Loucy (cell line): ENCODE measurements around the gene SBF2.
A peak's percentile ranks its signal among the peaks of the same experiment; 100 is the strongest.
"Not testable (repeated sequence)": the region's sequence is repeated elsewhere in the genome, so short reads cannot be mapped to it uniquely, and the experiment has no call there.

Experiments used
- H2AFZ ChIP-seq: fragments of 200-600 bp; sonication (generic); 2 replicates; pipeline ENCODE4 v1.6.0; 2016; ENCODE audit warnings: antibody characterized with exemption, mild to moderate bottlenecking, low read length, moderate library complexity
- H3F3A ChIP-seq: fragments of 200-600 bp; 2 replicates; pipeline ENCODE4 v1.6.0; 2016; ENCODE audit warnings: antibody characterized with exemption, low read depth, mild to moderate bottlenecking
- H3K27me3 ChIP-seq: fragments of 200-600 bp; sonication (generic); 2 replicates; pipeline ENCODE4 v1.6.1; 2014; ENCODE audit warnings: low read length, mild to moderate bottlenecking; ENCODE audit not compliant: insufficient read depth, poor library complexity, severe bottlenecking
- H3K36me3 ChIP-seq: fragments of 200-600 bp; sonication (generic); 2 replicates; pipeline ENCODE4 v1.6.1; 2016; ENCODE audit warnings: low read length; ENCODE audit not compliant: insufficient read depth
- H3K4me1 ChIP-seq: fragments of 200-600 bp; sonication (generic); 2 replicates; pipeline ENCODE4 v1.5.1; 2014; ENCODE audit warnings: low read length, mild to moderate bottlenecking; ENCODE audit not compliant: insufficient read depth, poor library complexity, severe bottlenecking
- H3K4me2 ChIP-seq: fragments of 200-600 bp; sonication (generic); 2 replicates; pipeline ENCODE4 v1.6.0; 2014; ENCODE audit warnings: antibody characterized with exemption, low read length, low read depth, mild to moderate bottlenecking; ENCODE audit not compliant: poor library complexity, severe bottlenecking
- H3K4me3 ChIP-seq: fragments of 200-600 bp; sonication (generic); 2 replicates; pipeline ENCODE4 v1.5.1; 2014; ENCODE audit warnings: low read length, mild to moderate bottlenecking, mixed read lengths; ENCODE audit not compliant: poor library complexity, severe bottlenecking
- H3K79me2 ChIP-seq: fragments of 200-600 bp; sonication (generic); 2 replicates; pipeline ENCODE4 v1.6.1; 2014; ENCODE audit warnings: low read length; ENCODE audit not compliant: insufficient read depth
- H3K9ac ChIP-seq: fragments of 200-600 bp; sonication (generic); 2 replicates; pipeline ENCODE4 v1.6.0; 2014; ENCODE audit warnings: mild to moderate bottlenecking, low read depth, low read length, moderate library complexity; ENCODE audit not compliant: poor library complexity, severe bottlenecking
- H3K9me2 ChIP-seq: fragments of 200-600 bp; sonication (generic); replicated peaks from 2 replicates; pipeline ENCODE4 v1.6.1; 2016; ENCODE audit warnings: low read depth, low read length, mixed read lengths
- H3K9me3 ChIP-seq: fragments of 200-600 bp; sonication (generic); 2 replicates; pipeline ENCODE4 v1.6.1; 2014; ENCODE audit warnings: mild to moderate bottlenecking, antibody characterized with exemption, low read length, low read depth; ENCODE audit not compliant: insufficient read depth
- H4K20me1 ChIP-seq: fragments of 200-600 bp; sonication (generic); 2 replicates; pipeline ENCODE4 v1.6.0; 2014; ENCODE audit warnings: antibody characterized with exemption, low read length, mild to moderate bottlenecking; ENCODE audit not compliant: insufficient read depth, poor library complexity, severe bottlenecking
- EZH2phosphoT487 ChIP-seq: fragments of 200-600 bp; IDR thresholded peaks from 2 replicates; pipeline ENCODE4 v1.6.1; 2018; ENCODE audit warnings: antibody characterized with exemption, mild to moderate bottlenecking, moderate library complexity, borderline replicate concordance
- TF ChIP-seq, protein P1 (sequence below): fragments of 200-600 bp; sonication (generic); conservative IDR thresholded peaks from 2 replicates; pipeline ENCODE4 v1.5.1; 2014; ENCODE audit warnings: mild to moderate bottlenecking, antibody characterized with exemption, low read length

SBF2 gene

DNA sequence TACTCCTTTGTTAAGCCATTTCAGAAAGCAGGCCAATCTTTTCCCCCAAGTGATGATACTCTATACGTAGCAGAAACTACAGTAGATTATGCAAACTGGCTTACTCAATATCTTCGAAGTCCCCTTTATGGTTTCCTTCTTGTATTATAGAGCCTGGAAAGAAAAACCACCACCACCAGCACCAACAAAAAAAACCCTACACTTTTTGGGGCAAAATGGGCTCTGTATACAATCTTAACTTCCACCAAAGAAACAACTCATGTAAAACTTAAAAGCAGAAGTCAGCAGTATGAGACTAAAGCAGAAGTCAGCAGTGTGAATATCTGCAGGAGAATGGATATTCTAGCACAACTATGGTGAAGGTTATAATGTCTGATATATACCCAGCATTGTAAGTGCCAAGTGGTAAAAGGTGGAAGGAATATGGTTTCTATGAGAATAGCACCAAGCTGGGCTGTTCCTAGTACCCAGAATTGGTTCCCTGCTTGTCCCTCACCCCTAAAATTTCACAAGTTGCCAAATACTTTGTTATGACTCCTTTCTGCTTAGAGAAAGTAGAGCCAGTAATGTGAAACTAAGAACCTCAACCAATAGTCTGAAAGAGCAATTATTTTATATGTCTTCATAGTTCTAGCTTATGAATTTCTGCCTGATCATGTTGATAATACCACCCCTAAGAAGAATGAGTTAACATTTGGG lies 252.1 kb downstream of the SBF2 start:
- H3K9ac ChIP-seq: peak overlapping the region; percentile 57
- 0 out of 2 replicates have a peak, but pooled peaks cover 4% of the 10 kb centered on the region for H3K79me2 ChIP-seq
- TF ChIP-seq, protein P1, sequence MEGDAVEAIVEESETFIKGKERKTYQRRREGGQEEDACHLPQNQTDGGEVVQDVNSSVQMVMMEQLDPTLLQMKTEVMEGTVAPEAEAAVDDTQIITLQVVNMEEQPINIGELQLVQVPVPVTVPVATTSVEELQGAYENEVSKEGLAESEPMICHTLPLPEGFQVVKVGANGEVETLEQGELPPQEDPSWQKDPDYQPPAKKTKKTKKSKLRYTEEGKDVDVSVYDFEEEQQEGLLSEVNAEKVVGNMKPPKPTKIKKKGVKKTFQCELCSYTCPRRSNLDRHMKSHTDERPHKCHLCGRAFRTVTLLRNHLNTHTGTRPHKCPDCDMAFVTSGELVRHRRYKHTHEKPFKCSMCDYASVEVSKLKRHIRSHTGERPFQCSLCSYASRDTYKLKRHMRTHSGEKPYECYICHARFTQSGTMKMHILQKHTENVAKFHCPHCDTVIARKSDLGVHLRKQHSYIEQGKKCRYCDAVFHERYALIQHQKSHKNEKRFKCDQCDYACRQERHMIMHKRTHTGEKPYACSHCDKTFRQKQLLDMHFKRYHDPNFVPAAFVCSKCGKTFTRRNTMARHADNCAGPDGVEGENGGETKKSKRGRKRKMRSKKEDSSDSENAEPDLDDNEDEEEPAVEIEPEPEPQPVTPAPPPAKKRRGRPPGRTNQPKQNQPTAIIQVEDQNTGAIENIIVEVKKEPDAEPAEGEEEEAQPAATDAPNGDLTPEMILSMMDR: no peak
- no peak for TF ChIP-seq EZH2phosphoT487
- H3K4me2 ChIP-seq: peak overlapping the region; percentile 36
- H3K27me3 ChIP-seq: no peaks in the 10 kb centered on the region
- no peaks in the 10 kb centered on the region for H3K9me2 ChIP-seq
- no peak overlapping the region for H2AFZ ChIP-seq
- H3K36me3 ChIP-seq: 0 out of 2 replicates have a peak, but pooled peaks cover 3% of the 10 kb centered on the region
- H3K9me3 ChIP-seq: peaks cover 10% of the 10 kb centered on the region; the same call in 1 of the 2 replicates
- peak overlapping the region; percentile 52 for H3K4me3 ChIP-seq
- H4K20me1 ChIP-seq: no peaks in the 10 kb centered on the region
- H3F3A ChIP-seq: no peaks in the 10 kb centered on the region
- H3K4me1 ChIP-seq: peaks cover 6% of the 10 kb centered on the region

DNA sequence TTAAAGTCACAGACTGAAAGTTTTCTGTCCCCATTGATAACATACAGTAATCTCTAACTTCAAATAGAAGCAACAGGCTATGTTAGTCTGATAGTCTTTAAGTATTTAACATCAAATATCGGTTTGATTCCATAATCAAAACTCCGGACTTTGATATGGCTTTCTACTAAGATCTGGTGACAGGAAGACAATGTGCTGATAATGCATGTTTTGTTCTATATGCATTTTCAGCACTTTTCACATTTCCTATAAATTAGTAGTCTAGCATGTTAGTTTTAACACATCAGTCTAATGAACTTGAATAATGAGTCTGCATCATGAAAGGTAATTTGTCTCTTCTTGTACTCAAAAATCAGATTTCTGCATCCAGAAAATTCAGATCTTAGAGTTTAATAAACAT lies 252.7 kb downstream of the SBF2 start:
- Histone ChIP-seq H3K9me2 (no peaks in the 10 kb centered on the region), H3K36me3 (0 out of 2 replicates have a peak, but pooled peaks cover 3% of the 10 kb centered on the region), H4K20me1 (no peaks in the 10 kb centered on the region), H3K9ac (peak overlapping the region; percentile 57), H3K9me3 (peaks cover 10% of the 10 kb centered on the region; the same call in 1 of the 2 replicates), H2AFZ (no peak overlapping the region), H3K4me2 (peak overlapping the region; percentile 36), H3K79me2 (0 out of 2 replicates have a peak, but pooled peaks cover 4% of the 10 kb centered on the region), H3K4me3 (no peak overlapping the region), H3K27me3 (no peaks in the 10 kb centered on the region), H3K4me1 (peaks cover 6% of the 10 kb centered on the region), H3F3A (no peaks in the 10 kb centered on the region)
- no peak for TF ChIP-seq EZH2phosphoT487
- TF ChIP-seq, protein P1: no peak

DNA sequence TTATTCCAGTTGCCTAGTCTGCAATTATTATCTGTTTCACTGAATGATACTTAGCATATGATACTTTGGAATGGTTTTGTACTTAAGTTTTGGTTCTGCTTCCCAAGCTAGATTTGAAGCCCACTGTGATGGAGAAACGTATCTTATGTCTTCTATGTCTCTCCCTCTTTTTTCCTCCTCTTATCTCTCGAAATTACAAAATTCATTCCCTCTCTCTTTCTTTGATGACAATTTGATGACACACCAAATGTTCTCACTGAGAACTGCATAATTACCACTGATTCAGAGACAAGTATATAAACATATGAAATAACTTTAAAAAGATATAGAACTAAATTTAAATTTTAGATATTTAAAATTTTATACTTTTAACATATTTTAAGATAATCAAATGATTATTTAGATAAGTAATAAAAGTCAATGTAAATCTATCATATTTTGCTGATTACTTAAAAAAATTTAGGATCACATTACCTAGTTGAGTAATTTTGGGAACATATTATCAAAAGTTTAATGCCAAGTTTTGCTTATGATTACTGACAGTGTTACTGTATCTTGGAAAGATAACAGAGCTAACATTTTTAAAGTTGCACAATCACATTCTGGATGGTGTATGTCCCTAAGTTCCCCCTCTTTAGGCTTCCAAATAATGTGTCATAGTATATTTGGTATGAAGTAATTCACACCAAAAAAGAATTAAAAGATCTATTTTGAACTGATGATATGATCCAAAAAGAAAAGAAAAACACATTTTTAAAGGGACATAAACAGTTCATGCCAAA lies 255.3 kb downstream of the SBF2 start:
- Histone ChIP-seq H3K9me2 (no peaks in the 10 kb centered on the region), H4K20me1 (no peaks in the 10 kb centered on the region), H3K79me2 (0 out of 2 replicates have a peak, but pooled peaks cover 4% of the 10 kb centered on the region), H3K4me3 (no peak overlapping the region), H2AFZ (no peak overlapping the region), H3K27me3 (no peaks in the 10 kb centered on the region), H3K4me1 (peaks cover 6% of the 10 kb centered on the region), H3K9ac (no peak overlapping the region), H3K36me3 (0 out of 2 replicates have a peak, but pooled peaks cover 3% of the 10 kb centered on the region), H3K9me3 (no peaks in the 10 kb centered on the region), H3F3A (no peaks in the 10 kb centered on the region), H3K4me2 (no peak overlapping the region)
- TF ChIP-seq, protein P1: no peak
- TF ChIP-seq EZH2phosphoT487: no peak

DNA sequence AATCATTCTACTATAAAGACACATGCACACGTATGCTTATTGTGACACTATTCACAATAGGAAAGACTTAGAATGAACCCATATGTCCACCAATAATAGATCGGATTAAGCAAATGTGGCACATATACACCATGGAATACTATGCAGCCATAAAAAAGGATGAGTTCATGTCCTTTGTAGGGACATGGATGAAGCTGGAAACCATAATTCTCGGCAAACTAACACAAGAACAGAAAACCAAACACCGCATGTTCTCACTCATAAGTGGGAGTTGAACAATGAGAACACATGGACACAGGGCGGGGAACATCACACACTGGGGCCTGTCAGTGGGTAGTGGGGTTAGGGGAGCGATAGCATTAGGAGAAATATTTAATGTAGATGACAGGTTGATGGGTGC lies 258.1 kb downstream of the SBF2 start:
- not testable (repeated sequence) for H3K36me3 ChIP-seq, H3K4me3 ChIP-seq, H3K9ac ChIP-seq, H3K4me1 ChIP-seq, H3K27me3 ChIP-seq, H4K20me1 ChIP-seq, H3K79me2 ChIP-seq, H3K9me2 ChIP-seq, H2AFZ ChIP-seq, H3F3A ChIP-seq, H3K4me2 ChIP-seq, H3K9me3 ChIP-seq
